ENCODE results near the gene ZFP3.
"Not testable (repeated sequence)": the region's sequence is repeated elsewhere in the genome, so short reads cannot be mapped to it uniquely, and the experiment has no call there.

DNA sequence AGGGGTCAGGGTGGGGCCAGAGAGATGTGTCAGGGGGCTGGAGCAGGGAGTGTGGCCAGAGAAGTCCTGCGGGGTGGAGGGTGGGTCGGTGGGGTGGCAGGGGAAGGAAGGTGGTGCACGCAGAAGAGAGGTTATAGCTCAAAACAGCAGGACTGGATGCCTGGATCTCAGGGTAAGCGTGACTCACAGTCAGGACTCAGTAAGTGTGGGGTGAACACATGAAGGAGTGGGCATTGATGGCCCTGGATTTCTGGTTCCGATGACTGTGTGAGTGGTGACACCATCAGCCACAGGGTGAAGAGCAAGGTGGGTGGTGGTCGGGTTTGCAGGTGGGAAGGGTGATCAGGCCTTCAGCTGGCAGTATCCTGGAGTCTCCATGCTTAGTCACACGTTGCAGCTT lies 43.8 kb downstream of the ZFP3 start:
- TF ChIP-seq, protein P1, sequence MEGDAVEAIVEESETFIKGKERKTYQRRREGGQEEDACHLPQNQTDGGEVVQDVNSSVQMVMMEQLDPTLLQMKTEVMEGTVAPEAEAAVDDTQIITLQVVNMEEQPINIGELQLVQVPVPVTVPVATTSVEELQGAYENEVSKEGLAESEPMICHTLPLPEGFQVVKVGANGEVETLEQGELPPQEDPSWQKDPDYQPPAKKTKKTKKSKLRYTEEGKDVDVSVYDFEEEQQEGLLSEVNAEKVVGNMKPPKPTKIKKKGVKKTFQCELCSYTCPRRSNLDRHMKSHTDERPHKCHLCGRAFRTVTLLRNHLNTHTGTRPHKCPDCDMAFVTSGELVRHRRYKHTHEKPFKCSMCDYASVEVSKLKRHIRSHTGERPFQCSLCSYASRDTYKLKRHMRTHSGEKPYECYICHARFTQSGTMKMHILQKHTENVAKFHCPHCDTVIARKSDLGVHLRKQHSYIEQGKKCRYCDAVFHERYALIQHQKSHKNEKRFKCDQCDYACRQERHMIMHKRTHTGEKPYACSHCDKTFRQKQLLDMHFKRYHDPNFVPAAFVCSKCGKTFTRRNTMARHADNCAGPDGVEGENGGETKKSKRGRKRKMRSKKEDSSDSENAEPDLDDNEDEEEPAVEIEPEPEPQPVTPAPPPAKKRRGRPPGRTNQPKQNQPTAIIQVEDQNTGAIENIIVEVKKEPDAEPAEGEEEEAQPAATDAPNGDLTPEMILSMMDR (IDR thresholded peaks at IDR 0.05) = not testable (repeated sequence)
- not testable (repeated sequence) for TF ChIP-seq POLR2A (IDR thresholded peaks at IDR 0.05)
